BLaER1 treated with 17β-estradiol and CSF1 and Interleukin-3, amounts not matched to agents 10 nM and 100 nM (cell line): Measurements from ENCODE around the gene GIPC3.

Source experiments
- H3K27ac ChIP-seq, 11 experiments: shearing (Covaris generic); formaldehyde crosslinking; 2 replicates each; pipeline ENCODE4 v1.8.1; 2022
- H3K27me3 ChIP-seq, 11 experiments: shearing (Covaris generic); formaldehyde crosslinking; 2 replicates each; pipeline ENCODE4 v1.8.1; 2022
- H3K36me3 ChIP-seq, 11 experiments: shearing (Covaris generic); formaldehyde crosslinking; 2 replicates each; pipeline ENCODE4 v1.8.1; 2022
- H3K4me1 ChIP-seq, 10 experiments: shearing (Covaris generic); formaldehyde crosslinking; 2 replicates each; pipeline ENCODE4 v1.8.1; 2022
- H3K4me2 ChIP-seq, 11 experiments: shearing (Covaris generic); formaldehyde crosslinking; 2 replicates each; pipeline ENCODE4 v1.8.1; 2022
- H3K4me3 ChIP-seq, 10 experiments: shearing (Covaris generic); formaldehyde crosslinking; 2 replicates each; pipeline ENCODE4 v1.8.1; 2022
- H3K9ac ChIP-seq, 11 experiments: shearing (Covaris generic); formaldehyde crosslinking; 2 replicates each; pipeline ENCODE4 v1.8.1; 2022
- H3K9me3 ChIP-seq, 11 experiments: shearing (Covaris generic); formaldehyde crosslinking; replicated peaks in 1 of 11; 2 replicates each; pipeline ENCODE4 v1.8.1; 2022
- H4K20me1 ChIP-seq, 11 experiments: shearing (Covaris generic); formaldehyde crosslinking; 2 replicates each; pipeline ENCODE4 v1.8.1; 2022
- Cebpa-rat ChIP-seq, 11 experiments: shearing (Covaris generic); IDR thresholded peaks; 2 replicates each; pipeline ENCODE4 v1.8.1; 2022

GIPC3 gene

DNA sequence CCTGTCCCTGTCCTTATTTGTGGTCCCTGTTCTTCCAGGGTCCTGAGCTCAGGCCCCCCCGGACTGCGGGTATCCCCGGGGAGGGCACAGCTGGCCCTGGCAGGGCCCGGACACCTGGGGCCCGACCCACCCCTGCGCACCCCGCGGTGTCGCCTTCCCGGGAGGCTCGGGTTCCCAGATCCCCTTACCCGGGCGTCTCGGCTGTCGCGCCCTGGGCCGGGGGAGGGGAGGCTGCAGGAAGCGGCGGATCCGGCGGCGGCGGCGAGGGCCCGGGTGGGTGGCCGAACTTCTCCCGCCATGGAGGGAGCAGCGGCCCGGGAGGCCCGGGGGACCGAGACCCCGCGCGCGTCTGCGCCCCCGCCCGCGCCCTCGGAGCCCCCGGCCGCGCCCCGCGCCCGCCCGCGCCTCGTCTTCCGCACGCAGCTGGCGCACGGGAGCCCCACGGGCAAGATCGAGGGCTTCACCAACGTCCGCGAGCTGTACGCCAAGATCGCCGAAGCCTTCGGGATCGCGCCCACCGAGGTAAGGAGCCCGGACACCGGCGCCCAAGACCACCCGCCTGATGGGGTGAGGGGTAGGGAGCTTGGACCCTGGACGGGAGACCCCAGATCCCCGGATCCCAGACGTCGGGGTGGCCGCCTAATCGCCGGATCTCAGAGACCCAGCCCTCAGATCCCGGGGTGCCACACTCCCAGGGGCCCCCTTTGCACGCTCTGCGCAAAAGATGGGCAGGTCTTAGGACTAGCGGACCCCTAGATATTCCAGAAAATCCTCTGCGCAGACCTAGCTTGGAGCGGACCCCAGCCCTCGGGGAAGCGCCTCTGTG, at the start of gene GIPC3:
Gene GIPC3 (plus strand): TSS at position 178 of the 826 bp plus-strand sequence. CDS start 120 bp downstream, at position 298.
- H3K4me1 ChIP-seq = peaks cover 4 to 14% (median 11%) of the 10 kb centered on the region in 10 experiments; a peak in 14 of 20 replicates
- H3K4me3 ChIP-seq = peak within 1 kb of the TSS; percentile 49 to 69 (median 56)
- H3K4me2 ChIP-seq = peak within 1 kb of the TSS; percentile 73 to 88 (median 84)
- H3K36me3 ChIP-seq = no peaks in the 10 kb centered on the region
- peak within 1 kb of the TSS in 3 of 11 experiments; percentile 10 to 22 (median 13); a peak in 3 of 22 replicates for H3K27ac ChIP-seq
- TF ChIP-seq Cebpa-rat (IDR thresholded peaks at IDR 0.05) = no peak
- H4K20me1 ChIP-seq = peaks cover 0 to 4% (median 0%) of the 10 kb centered on the region in 11 experiments; a peak in 1 of 22 replicates
- H3K9ac ChIP-seq = peak within 1 kb of the TSS; percentile 15 to 76 (median 62); a peak in 21 of 22 replicates
- peaks cover 31 to 46% (median 41%) of the 10 kb centered on the region in 11 experiments for H3K27me3 ChIP-seq
- H3K9me3 ChIP-seq = peaks cover 0 to 8% (median 6%) of the 10 kb centered on the region in 11 experiments; a peak in 16 of 22 replicates

DNA sequence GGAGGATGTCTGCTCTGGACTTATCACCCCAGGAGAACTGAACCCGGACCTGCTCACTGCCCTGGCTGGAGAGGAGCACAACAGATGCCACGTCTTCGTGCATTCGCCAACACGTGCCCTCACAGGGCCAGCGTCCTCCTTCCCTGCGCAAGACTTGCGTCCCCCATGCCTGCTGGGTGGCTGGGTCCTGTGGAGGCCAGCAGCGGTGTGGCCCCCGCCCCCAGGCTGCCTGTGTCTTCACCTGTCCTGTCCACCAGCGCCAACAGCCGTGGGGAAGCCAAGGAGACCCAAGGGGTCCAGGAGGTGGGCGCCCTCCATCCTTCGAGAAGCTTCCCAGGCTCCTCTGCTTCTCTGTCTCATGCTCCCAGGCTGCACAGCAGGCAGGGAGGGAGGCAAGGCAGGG, 49.7 kb upstream of the GIPC3 start:
- H3K36me3 ChIP-seq = peaks cover 52 to 83% (median 69%) of the 10 kb centered on the region in 11 experiments
- TF ChIP-seq Cebpa-rat (IDR thresholded peaks at IDR 0.05) = no peak
- H3K9me3 ChIP-seq = peaks cover 0 to 6% (median 0%) of the 10 kb centered on the region in 11 experiments; a peak in 4 of 22 replicates
- peaks cover 65 to 95% (median 84%) of the 10 kb centered on the region in 11 experiments; a peak in 21 of 22 replicates for H4K20me1 ChIP-seq
- no peaks in the 10 kb centered on the region for H3K27me3 ChIP-seq
- H3K4me3 ChIP-seq = no peak overlapping the region
- H3K4me1 ChIP-seq = peaks cover 14 to 54% (median 51%) of the 10 kb centered on the region in 10 experiments; a peak in 19 of 20 replicates
- H3K4me2 ChIP-seq = peak overlapping the region in 10 of 11 experiments; percentile 15 to 88 (median 80); a peak in 18 of 22 replicates
- H3K9ac ChIP-seq = peak overlapping the region in 1 of 11 experiments; percentile 32; a peak in 1 of 22 replicates
- H3K27ac ChIP-seq = no peak overlapping the region

DNA sequence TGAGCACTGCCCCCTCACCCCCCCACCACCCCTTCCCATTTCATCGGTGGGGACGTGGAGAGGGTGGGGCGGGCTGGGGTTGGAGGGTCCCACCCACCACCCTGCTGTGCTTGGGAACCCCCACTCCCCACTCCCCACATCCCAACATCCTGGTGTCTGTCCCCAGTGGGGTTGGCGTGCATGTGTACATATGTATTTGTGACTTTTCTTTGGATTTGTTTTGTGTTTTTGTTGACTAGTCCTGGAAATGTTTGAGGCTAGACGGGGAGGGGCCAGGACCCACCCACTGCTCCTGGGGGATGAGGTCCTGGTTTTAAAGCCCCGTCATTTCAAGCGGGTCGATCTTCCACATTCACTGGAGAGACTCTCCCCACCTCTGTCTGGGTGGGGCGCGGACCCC, 49.3 kb upstream of the GIPC3 start:
- peaks cover 65 to 91% (median 80%) of the 10 kb centered on the region in 11 experiments; a peak in 21 of 22 replicates for H4K20me1 ChIP-seq
- H3K4me2 ChIP-seq = peak overlapping the region; percentile 27 to 88 (median 79)

GRCh38 chr19:3536429-3537100, 48.7 kb upstream of the GIPC3 start:
- Histone ChIP-seq H3K27ac (no peak overlapping the region; a peak in 1 of 22 replicates), H3K9ac (peak overlapping the region in 7 of 11 experiments; percentile 12 to 59 (median 44); a peak in 6 of 22 replicates), H3K4me3 (no peak overlapping the region), H3K4me2 (peak overlapping the region; percentile 37 to 88 (median 75)), H3K36me3 (peaks cover 42 to 73% (median 59%) of the 10 kb centered on the region in 11 experiments), H3K9me3 (peaks cover 0 to 6% (median 0%) of the 10 kb centered on the region in 11 experiments; a peak in 4 of 22 replicates), H3K27me3 (no peaks in the 10 kb centered on the region), H3K4me1 (peaks cover 14 to 54% (median 51%) of the 10 kb centered on the region in 10 experiments; a peak in 19 of 20 replicates), H4K20me1 (peaks cover 65 to 85% (median 75%) of the 10 kb centered on the region in 11 experiments; a peak in 21 of 22 replicates)
- TF ChIP-seq Cebpa-rat (IDR thresholded peaks at IDR 0.05) = no peak

More for the DNA sequence above, 49.3 kb upstream of the GIPC3 start:
- peaks cover 48 to 79% (median 65%) of the 10 kb centered on the region in 11 experiments for H3K36me3 ChIP-seq
- no peaks in the 10 kb centered on the region for H3K27me3 ChIP-seq
- H3K9ac ChIP-seq = peak overlapping the region in 5 of 11 experiments; percentile 12 to 59 (median 24); a peak in 5 of 22 replicates
- no peak for TF ChIP-seq Cebpa-rat (IDR thresholded peaks at IDR 0.05)
- peaks cover 0 to 6% (median 0%) of the 10 kb centered on the region in 11 experiments; a peak in 4 of 22 replicates for H3K9me3 ChIP-seq
- H3K4me1 ChIP-seq = peaks cover 14 to 54% (median 51%) of the 10 kb centered on the region in 10 experiments; a peak in 19 of 20 replicates
- H3K27ac ChIP-seq = no peak overlapping the region
- H3K4me3 ChIP-seq = no peak overlapping the region

DNA sequence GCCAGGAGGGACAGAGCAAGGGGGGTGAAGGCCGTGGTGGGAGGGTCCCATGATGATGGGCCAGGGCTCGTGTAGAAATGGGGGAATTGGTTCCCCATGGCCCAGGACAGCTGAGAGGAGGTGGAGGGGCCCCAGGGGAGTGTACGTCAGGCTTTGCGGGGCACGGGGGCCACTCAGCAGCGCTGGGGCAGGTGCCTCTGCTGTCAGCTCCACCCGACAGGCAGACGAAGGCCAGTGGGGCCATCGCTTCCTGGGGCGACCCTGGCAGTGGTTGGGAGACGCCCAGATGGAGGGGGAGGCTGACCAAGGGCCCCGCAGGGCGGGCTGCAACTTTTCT, 48.2 kb upstream of the GIPC3 start:
- Histone ChIP-seq H3K9ac (peak overlapping the region in 3 of 11 experiments; percentile 15 to 27 (median 24); a peak in 5 of 22 replicates), H3K36me3 (peaks cover 37 to 68% (median 55%) of the 10 kb centered on the region in 11 experiments), H3K9me3 (peaks cover 0 to 6% (median 0%) of the 10 kb centered on the region in 11 experiments; a peak in 4 of 22 replicates), H3K27me3 (no peaks in the 10 kb centered on the region), H3K27ac (peak overlapping the region in 1 of 11 experiments; percentile 12; a peak in 1 of 22 replicates), H3K4me2 (peak overlapping the region; percentile 16 to 88 (median 75); a peak in 18 of 22 replicates), H3K4me1 (peaks cover 14 to 54% (median 51%) of the 10 kb centered on the region in 10 experiments; a peak in 19 of 20 replicates), H4K20me1 (peaks cover 65 to 84% (median 74%) of the 10 kb centered on the region in 11 experiments; a peak in 21 of 22 replicates), H3K4me3 (no peak overlapping the region)
- TF ChIP-seq Cebpa-rat (IDR thresholded peaks at IDR 0.05) = no peak

GRCh38 chr19:3537438-3538240, 47.6 kb upstream of the GIPC3 start:
- Histone ChIP-seq H3K9ac (peak overlapping the region in 3 of 11 experiments; percentile 15 to 27 (median 24); a peak in 4 of 22 replicates), H3K36me3 (peaks cover 32 to 67% (median 55%) of the 10 kb centered on the region in 11 experiments), H3K27me3 (no peaks in the 10 kb centered on the region), H3K4me3 (no peak overlapping the region), H3K4me1 (peaks cover 14 to 54% (median 51%) of the 10 kb centered on the region in 10 experiments; a peak in 19 of 20 replicates), H3K27ac (peak overlapping the region in 1 of 11 experiments; percentile 12; a peak in 2 of 22 replicates), H3K4me2 (peak overlapping the region; percentile 16 to 88 (median 75); a peak in 18 of 22 replicates), H4K20me1 (peaks cover 60 to 84% (median 74%) of the 10 kb centered on the region in 11 experiments; a peak in 21 of 22 replicates), H3K9me3 (peaks cover 0 to 6% (median 0%) of the 10 kb centered on the region in 11 experiments; a peak in 4 of 22 replicates)
- no peak for TF ChIP-seq Cebpa-rat (IDR thresholded peaks at IDR 0.05)

DNA sequence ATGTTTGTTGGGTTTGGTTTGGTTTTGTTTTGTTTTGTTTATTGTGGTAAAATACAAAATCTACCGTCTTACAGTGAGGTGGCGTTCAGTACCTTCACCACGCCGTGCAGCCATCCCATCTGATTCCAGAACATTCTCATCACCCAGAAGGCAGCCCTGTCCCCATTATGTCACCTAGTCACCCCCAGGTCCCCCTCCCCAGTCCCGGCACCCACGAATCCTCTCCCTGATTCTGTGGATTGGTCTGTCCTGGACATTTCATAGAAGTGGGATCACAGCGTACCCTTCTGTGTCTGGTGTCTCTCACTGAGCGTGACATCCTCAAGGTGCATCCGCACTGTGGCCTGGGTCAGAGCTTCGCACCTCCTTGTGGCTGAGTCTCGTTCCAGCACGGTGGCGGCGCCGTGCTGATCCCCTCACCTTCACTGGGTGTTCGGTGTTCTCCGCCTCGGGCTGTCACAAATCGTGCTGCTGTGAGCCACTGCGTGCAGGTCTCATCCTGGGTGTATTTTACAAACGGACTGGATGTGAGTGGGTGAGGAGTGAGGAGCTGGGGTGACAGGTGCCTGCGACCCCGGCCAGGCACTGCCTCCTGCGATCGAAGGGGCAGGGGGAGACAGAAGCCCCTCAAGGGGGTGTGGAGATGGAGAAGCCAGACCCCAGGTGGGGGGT, 46.9 kb upstream of the GIPC3 start:
- no peak overlapping the region for H3K4me2 ChIP-seq
- H3K4me3 ChIP-seq = no peak overlapping the region
- peaks cover 30 to 65% (median 50%) of the 10 kb centered on the region in 11 experiments for H3K36me3 ChIP-seq
- peaks cover 53 to 84% (median 68%) of the 10 kb centered on the region in 11 experiments; a peak in 21 of 22 replicates for H4K20me1 ChIP-seq
- no peak overlapping the region for H3K9ac ChIP-seq
- no peak overlapping the region for H3K27ac ChIP-seq
- H3K27me3 ChIP-seq = no peaks in the 10 kb centered on the region
- no peak for TF ChIP-seq Cebpa-rat (IDR thresholded peaks at IDR 0.05)
- peaks cover 14 to 50% (median 47%) of the 10 kb centered on the region in 10 experiments; a peak in 19 of 20 replicates for H3K4me1 ChIP-seq
- peaks cover 0 to 6% (median 0%) of the 10 kb centered on the region in 11 experiments; a peak in 4 of 22 replicates for H3K9me3 ChIP-seq
